NOMO-1 treated with dmso at 0.1 percent for 144 hours (cell line): ENCODE measurements around the gene KIR2DL3.
"Not testable (repeated sequence)": the region's sequence is repeated elsewhere in the genome, so short reads cannot be mapped to it uniquely, and the experiment has no call there.

Experiments used
- DNase-seq: peaks from one replicate; lab custom pipeline; 2025; ENCODE audit not compliant: unreplicated experiment; lab: John Stamatoyannopoulos, UW

The KIR2DL3 gene

GRCh38 chr19:54741950-54742349, 3.6 kb downstream of the KIR2DL3 start:
- not testable (repeated sequence) for DNase-seq

- not testable (repeated sequence) for DNase-seq
Observed at GRCh38 chr19:54744080-54744479, 5.8 kb downstream of the KIR2DL3 start.

GRCh38 chr19:54747614-54748322, 9.5 kb downstream of the KIR2DL3 start:
- DNase-seq: peak; percentile 91

DNA sequence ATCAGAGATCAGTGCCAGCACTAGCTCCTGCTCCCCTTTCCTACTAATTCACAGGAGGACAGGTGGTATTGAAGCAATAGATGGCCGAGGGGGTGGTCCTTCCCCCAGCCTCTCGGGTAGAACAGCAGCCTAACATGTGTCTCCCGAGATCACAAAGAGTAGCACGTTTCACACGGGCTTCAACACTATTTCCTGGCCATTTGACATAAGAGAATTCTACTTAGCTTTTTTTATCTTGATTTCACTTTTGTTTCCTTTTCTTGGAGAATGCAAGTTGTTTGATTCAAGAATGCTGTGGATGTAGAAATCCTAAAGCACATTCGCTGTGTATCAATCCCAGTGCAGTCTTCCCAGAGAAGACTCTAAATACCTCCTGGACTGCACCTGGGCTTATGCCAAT, 12.0 kb downstream of the KIR2DL3 start:
- not testable (repeated sequence) for DNase-seq

GRCh38 chr19:54756204-54757110, 18.1 kb downstream of the KIR2DL3 start:
- DNase-seq: not testable (repeated sequence)

GRCh38 chr19:54758577-54758976, 20.3 kb downstream of the KIR2DL3 start:
- DNase-seq: not testable (repeated sequence)

DNA sequence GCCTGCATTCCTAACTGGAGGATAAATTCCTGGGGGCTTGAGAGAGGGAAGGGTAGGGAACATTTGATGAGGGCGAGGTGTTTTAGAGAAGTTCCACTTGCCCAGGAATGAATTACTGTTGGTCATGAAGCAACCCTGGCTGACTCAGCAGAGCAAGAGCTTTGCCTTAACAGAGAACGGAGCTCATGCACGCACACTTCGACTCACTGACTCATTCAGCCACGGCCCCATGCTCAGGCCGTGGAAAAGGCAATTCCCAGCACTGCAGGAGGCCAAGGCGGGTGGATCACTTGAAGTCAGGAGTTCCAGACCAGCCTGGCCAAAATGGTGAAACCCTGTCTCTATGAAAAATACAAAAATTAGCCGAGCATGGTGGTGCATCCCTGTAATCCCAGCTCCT, 25.9 kb downstream of the KIR2DL3 start:
- peak; percentile 82 for DNase-seq

DNA sequence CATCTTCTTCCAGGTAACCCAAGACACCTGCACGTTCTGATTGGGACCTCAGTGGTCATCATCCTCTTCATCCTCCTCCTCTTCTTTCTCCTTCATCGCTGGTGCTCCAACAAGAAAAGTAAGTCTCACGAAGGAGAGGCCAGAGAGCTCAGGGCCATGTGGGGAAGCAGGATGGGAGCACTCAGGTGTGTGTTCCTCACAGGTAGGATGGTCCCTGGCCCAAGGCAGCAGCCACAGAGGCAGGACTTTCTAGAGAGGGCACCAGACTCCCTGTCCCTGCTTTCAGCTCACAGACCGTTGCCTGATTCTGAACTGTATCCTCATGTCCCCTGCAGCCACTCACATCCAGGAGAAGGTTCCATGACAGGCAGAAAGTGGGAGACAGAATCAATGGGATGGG, 28.2 kb downstream of the KIR2DL3 start:
- DNase-seq: not testable (repeated sequence)

GRCh38 chr19:54769646-54770045, 31.3 kb downstream of the KIR2DL3 start, which contains the start of gene KIR2DL1:
TSS of gene KIR2DL1 (plus strand) at chr19:54769793. CDS start at chr19:54769851, 58 bp downstream.
- not testable (repeated sequence) for DNase-seq

DNA sequence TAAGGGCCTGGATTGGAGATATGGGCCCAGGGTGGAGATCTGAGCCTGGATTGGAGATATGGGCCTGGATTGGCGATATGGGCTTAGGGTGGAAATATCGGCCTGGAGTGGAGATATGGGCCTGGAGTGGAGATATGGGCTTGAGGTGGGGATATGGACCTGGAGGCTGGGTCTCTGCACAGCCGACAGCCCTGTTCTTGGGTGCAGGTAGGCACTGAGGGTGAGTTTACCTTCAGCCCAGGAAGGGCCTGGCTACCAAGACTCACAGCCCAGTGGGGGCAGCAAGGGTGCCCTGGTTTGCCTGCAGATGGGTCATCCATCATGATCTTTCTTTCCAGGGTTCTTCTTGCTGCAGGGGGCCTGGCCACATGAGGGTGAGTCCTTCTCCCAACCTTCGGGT, 32.2 kb downstream of the KIR2DL3 start:
- not testable (repeated sequence) for DNase-seq

DNA sequence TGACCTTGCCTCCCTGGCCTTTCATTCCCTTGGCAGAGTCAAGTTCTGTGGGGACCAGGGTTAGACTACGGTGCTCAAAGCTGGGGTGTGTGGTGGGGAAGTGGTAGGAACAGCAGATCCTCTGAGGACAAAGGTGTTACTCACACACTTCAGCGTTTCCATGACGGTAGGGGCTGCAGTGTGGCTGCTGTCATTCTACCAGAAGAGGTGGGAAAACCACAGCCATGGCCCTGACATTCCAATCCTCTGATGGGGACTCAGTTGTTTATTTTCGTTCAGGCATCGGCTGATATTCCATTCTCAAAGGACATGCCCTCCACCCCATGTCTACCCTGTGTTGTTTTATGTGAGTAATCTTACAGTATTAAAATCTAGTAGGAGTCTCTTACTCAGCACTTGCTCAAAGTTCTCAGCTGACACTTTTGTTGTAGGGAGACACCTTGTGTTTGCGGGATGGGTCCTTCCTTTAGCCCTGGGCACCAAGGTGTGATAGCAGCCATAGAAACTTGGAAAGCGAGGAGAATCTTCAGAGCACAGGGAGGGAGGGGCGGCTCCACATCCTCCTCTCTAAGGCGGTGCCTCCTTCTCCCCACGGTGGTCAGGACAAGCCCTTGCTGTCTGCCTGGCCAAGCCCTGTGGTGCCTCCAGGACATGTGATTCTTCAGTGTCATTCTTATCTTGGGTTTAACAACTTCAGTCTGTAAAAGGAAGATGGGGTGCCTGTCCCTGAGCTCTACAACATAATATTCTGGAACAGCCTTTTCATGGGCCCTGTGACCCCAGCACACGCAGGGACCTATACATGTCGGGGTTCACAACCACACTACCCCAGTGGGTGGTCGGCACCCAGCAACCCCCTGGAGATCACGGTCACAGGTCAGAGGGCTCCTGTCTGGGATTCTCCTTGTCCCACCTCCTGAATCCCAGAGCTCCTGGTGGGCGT, 33.0 kb downstream of the KIR2DL3 start:
- not testable (repeated sequence) for DNase-seq

- not testable (repeated sequence) for DNase-seq
Observed at GRCh38 chr19:54772666-54773065, 34.4 kb downstream of the KIR2DL3 start.

- not testable (repeated sequence) for DNase-seq
Observed at GRCh38 chr19:54775095-54775815, 36.9 kb downstream of the KIR2DL3 start.

- not testable (repeated sequence) for DNase-seq
Observed at GRCh38 chr19:54775830-54776229, 37.5 kb downstream of the KIR2DL3 start.

- not testable (repeated sequence) for DNase-seq
Observed at GRCh38 chr19:54777851-54778250, 39.5 kb downstream of the KIR2DL3 start.

DNA sequence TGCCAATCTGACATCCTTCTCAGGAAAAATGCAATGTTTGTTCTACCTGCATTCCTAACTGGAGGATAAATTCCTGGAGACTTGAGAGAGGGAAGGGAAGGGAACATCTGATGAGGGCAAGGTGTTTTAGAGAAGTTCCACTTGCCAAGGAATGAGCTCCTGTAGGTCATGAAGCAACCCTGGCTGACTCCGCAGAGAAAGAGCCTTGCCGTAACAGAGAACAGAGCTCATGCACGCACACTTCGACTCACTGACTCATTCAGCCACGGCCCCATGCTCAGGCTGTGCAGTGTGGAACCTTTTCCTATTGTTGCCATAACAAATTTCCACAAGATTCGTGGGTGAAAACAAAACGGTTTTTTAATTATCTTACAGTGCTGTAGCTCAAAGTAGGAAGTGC, 40.6 kb downstream of the KIR2DL3 start:
- not testable (repeated sequence) for DNase-seq

DNA sequence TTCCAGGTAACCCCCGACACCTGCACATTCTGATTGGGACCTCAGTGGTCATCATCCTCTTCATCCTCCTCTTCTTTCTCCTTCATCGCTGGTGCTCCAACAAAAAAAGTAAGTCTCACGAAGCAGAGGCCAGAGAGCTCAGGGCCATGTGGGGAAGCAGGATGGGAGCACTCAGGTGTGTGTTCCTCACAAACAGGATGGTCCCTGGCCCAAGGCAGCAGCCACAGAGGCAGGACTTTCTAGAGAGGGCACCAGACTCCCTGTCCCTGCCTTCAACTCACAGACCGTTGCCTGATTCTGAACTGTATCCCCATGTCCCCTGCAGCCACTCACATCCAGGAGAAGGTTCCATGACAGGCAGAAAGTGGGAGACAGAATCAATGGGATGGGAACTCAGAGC, 44.6 kb downstream of the KIR2DL3 start:
- not testable (repeated sequence) for DNase-seq

GRCh38 chr19:54786091-54786723, 47.9 kb downstream of the KIR2DL3 start:
- not testable (repeated sequence) for DNase-seq

- DNase-seq: peak; percentile 26
Observed at GRCh38 chr19:54788154-54788553, 49.8 kb downstream of the KIR2DL3 start.

DNA sequence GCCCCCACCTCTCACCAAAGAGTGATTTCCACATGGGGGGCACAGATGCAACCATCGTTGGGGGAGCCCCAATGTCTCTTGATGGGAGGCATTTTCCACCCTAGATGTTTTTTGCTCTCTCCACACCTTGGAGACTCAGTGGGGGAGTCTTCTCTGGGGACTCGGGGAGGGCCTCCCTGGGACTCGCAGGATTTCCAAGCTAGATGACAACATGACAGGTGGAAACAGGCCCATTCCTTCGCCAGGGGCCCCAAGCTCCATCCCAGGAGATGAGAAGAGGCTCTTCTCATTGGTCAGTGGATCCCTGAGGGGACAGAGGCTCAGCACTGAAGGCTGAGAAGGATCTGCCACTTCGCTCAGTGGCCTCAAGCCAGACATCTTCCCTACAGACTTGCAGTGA, 52.4 kb downstream of the KIR2DL3 start:
- no peak for DNase-seq
